Gastroesophageal sphincter (tissue), 4 donors: Measurements from ENCODE around the gene TAF3. TPM values are rescaled to one million over a fixed set of nuclear protein-coding genes. Genes with fewer than 3 reads are reported as not detected.

Source experiments
- ATAC-seq: fragments of 150-250 bp; one replicate; pipeline ENCODE4 v1.9.1; 2016; ENCODE audit warnings: mild to moderate bottlenecking, moderate library complexity
- H3K27ac ChIP-seq, 4 donors: fragments of 200-600 bp; sonication (generic) in 3 of 4; 1 replicate in 3 of 4; 2 replicates in 1 of 4; pipeline ENCODE4 v1.5.1; 2016 to 2019
- H3K27me3 ChIP-seq: fragments of 200-600 bp; sonication (generic); one replicate; pipeline ENCODE4 v1.5.1; 2019
- H3K36me3 ChIP-seq, 2 donors: fragments of 200-600 bp; sonication (generic); one replicate each; pipeline ENCODE4 v1.5.1; 2019; ENCODE audit warnings: control low read depth in 1 of 2
- H3K4me1 ChIP-seq, 3 donors: fragments of 200-600 bp; sonication (generic); 1 replicate in 2 of 3; 2 replicates in 1 of 3; pipeline ENCODE4 v1.5.1; 2016 to 2019; ENCODE audit warnings: control low read depth in 2 of 3
- H3K4me3 ChIP-seq, 2 donors: fragments of 200-600 bp; sonication (generic); one replicate each; pipeline ENCODE4 v1.5.1; 2019; ENCODE audit warnings: mild to moderate bottlenecking in 1 of 2, moderate library complexity in 1 of 2
- H3K9me3 ChIP-seq, 3 donors: fragments of 200-600 bp; sonication (generic); one replicate each; pipeline ENCODE4 v1.5.1; 2017 to 2019; ENCODE audit warnings: control low read depth in 2 of 3
- CTCF ChIP-seq, 4 experiments: fragments of 200-600 bp in 2 of 4; fragments of 450-650 bp in 2 of 4; sonication (generic) in 1 of 4; IDR thresholded peaks; one replicate each; pipeline ENCODE4 v1.5.1; 2017 to 2019; ENCODE audit warnings: antibody characterized with exemption in 4 of 4, mild to moderate bottlenecking in 2 of 4, moderate library complexity in 2 of 4
- EP300 ChIP-seq: sonication (generic); formaldehyde crosslinking; IDR thresholded peaks from one replicate; pipeline ENCODE4 v1.6.1; 2017; ENCODE audit warnings: antibody characterized with exemption, mild to moderate bottlenecking
- POLR2A ChIP-seq, 2 donors: fragments of 450-650 bp; IDR thresholded peaks; one replicate each; pipeline ENCODE4 v1.6.1; 2017; ENCODE audit warnings: antibody characterized with exemption in 2 of 2, mild to moderate bottlenecking in 2 of 2, moderate library complexity in 1 of 2
- POLR2AphosphoS5 ChIP-seq: sonication (generic); formaldehyde crosslinking; IDR thresholded peaks from one replicate; pipeline ENCODE4 v1.6.1; 2017; ENCODE audit warnings: antibody characterized with exemption
- WGBS, 2 donors: methylation state at CpG; one replicate each; pipeline ENCODE4 v1.1.5; 2018; ENCODE audit warnings: low coverage in 1 of 2; 5-methylcytosine and 5-hydroxymethylcytosine counted together
- total RNA-seq, 4 donors: library from RNA; depleted of rRNA; stranded (reverse); fragments of >200 nt; gene quantifications; one replicate each; pipeline ENCODE4 v1.1.0, GENCODE V29; 2016

The TAF3 gene
- total RNA-seq, 4 donors from 2014 or later: 5.7 to 11.8 (median 8.8) TPM

- TF ChIP-seq POLR2A (IDR thresholded peaks at IDR 0.05) (no peak), CTCF (IDR thresholded peaks at IDR 0.05) (no peak), EP300 (no peak), POLR2AphosphoS5 (no peak)
- Histone ChIP-seq H3K9me3 (no peaks in the 10 kb centered on the region), H3K27me3 (no peaks in the 10 kb centered on the region), H3K4me1 (no peaks in the 10 kb centered on the region), H3K4me3 (no peak overlapping the region), H3K36me3 (no peaks in the 10 kb centered on the region), H3K27ac (no peak overlapping the region)
- no peak for ATAC-seq
- 63 to 76% methylated on average over 3 to 4 of the region's 4 CpGs for WGBS, 2 donors
Measured at GRCh38 chr10:7986851-7987250, 168.5 kb downstream of the TAF3 start.

GRCh38 chr10:7988989-7989388 is 170.7 kb downstream of the TAF3 start:
- WGBS, 2 donors: 92% methylated on average over 2 of the region's 2 CpGs; no CpG with 5 or more reads in 1 of the 2 donors
- no peak overlapping the region for H3K27ac ChIP-seq

GRCh38 chr10:7998831-7999230 is 180.5 kb downstream of the TAF3 start:
- no peak overlapping the region for H3K27ac ChIP-seq
- no peak for TF ChIP-seq POLR2A (IDR thresholded peaks at IDR 0.05)
- no peak for TF ChIP-seq POLR2AphosphoS5
- TF ChIP-seq CTCF (IDR thresholded peaks at IDR 0.05): no peak
- no peak for TF ChIP-seq EP300
- peaks cover 0 to 7% (median 0%) of the 10 kb centered on the region in 3 donors for H3K9me3 ChIP-seq
- no peaks in the 10 kb centered on the region for H3K27me3 ChIP-seq
- ATAC-seq: no peak
- H3K36me3 ChIP-seq: peaks cover 0 to 8% of the 10 kb centered on the region in 2 donors
- H3K4me1 ChIP-seq: no peaks in the 10 kb centered on the region
- H3K4me3 ChIP-seq: no peak overlapping the region
- WGBS, 2 donors: 100% methylated on average over 1 of the region's 1 CpG

More at GRCh38 chr10:7988989-7989388, 170.7 kb downstream of the TAF3 start:
- Histone ChIP-seq H3K27me3 (no peaks in the 10 kb centered on the region), H3K4me3 (no peak overlapping the region), H3K4me1 (no peaks in the 10 kb centered on the region), H3K9me3 (no peaks in the 10 kb centered on the region), H3K36me3 (no peaks in the 10 kb centered on the region)
- TF ChIP-seq POLR2AphosphoS5 (no peak), POLR2A (IDR thresholded peaks at IDR 0.05) (no peak), EP300 (no peak), CTCF (IDR thresholded peaks at IDR 0.05) (no peak)
- no peak for ATAC-seq

- Histone ChIP-seq H3K4me3 (no peak overlapping the region), H3K27ac (no peak overlapping the region), H3K4me1 (no peaks in the 10 kb centered on the region), H3K27me3 (no peaks in the 10 kb centered on the region), H3K9me3 (peaks cover 0 to 19% (median 3%) of the 10 kb centered on the region in 3 donors), H3K36me3 (peaks cover 0 to 27% of the 10 kb centered on the region in 2 donors)
- TF ChIP-seq POLR2AphosphoS5: no peak
- no peak for TF ChIP-seq POLR2A (IDR thresholded peaks at IDR 0.05)
- no peak for TF ChIP-seq CTCF (IDR thresholded peaks at IDR 0.05)
- TF ChIP-seq EP300: no peak
- no peak for ATAC-seq
- WGBS, 2 donors: 58 to 75% methylated on average over 2 of the region's 2 CpGs
Measured at GRCh38 chr10:8004469-8005000, 186.2 kb downstream of the TAF3 start.

GRCh38 chr10:8006274-8006999 is 188.1 kb downstream of the TAF3 start:
- Histone ChIP-seq H3K27ac (no peak overlapping the region), H3K4me3 (no peak overlapping the region), H3K4me1 (no peaks in the 10 kb centered on the region), H3K9me3 (peaks cover 0 to 19% (median 3%) of the 10 kb centered on the region in 3 donors), H3K36me3 (peaks cover 0 to 46% of the 10 kb centered on the region in 2 donors), H3K27me3 (no peaks in the 10 kb centered on the region)
- TF ChIP-seq EP300 (no peak), CTCF (IDR thresholded peaks at IDR 0.05) (no peak), POLR2AphosphoS5 (no peak), POLR2A (IDR thresholded peaks at IDR 0.05) (no peak)
- ATAC-seq: no peak
- 82 to 91% methylated on average over 9 to 10 of the region's 10 CpGs for WGBS, 2 donors
